A172 (cell line): Measurements from ENCODE around the gene SPDYE17. TPM values are rescaled to one million over a fixed set of nuclear protein-coding genes. Genes with fewer than 3 reads are reported as not detected.
"Not testable (repeated sequence)": the region's sequence is repeated elsewhere in the genome, so short reads cannot be mapped to it uniquely, and the experiment has no call there.

ENCODE experiments used
- DNase-seq: peaks from one replicate; pipeline ENCODE4 v3.0.0-alpha.2; 2015; ENCODE audit warnings: low spot score
- total RNA-seq: library from RNA; depleted of rRNA; stranded (reverse); fragments of >200 nt; shearing (Covaris generic); gene quantifications from 2 replicates; pipeline ENCODE4 v1.2.3, GENCODE V29; 2014

The SPDYE17 gene
- total RNA-seq, 1 experiment from 2014 or later: not detected

GRCh38 chr7:76998764-76999450, 33.3 kb downstream of the SPDYE17 start:
- DNase-seq: not testable (repeated sequence)

- DNase-seq: no peak
These were observed 33.9 kb downstream of the SPDYE17 start for GRCh38 chr7:76998285-76998589.

- no peak for DNase-seq
These were observed 34.5 kb downstream of the SPDYE17 start for GRCh38 chr7:76997381-76998284.

- not testable (repeated sequence) for DNase-seq
These were observed 35.2 kb downstream of the SPDYE17 start for GRCh38 chr7:76996932-76997331.

- DNase-seq: not testable (repeated sequence)
These were observed 37.9 kb downstream of the SPDYE17 start for GRCh38 chr7:76994286-76994685.

GRCh38 chr7:76993831-76994230, 38.3 kb downstream of the SPDYE17 start:
- not testable (repeated sequence) for DNase-seq

GRCh38 chr7:76992871-76993270, 39.3 kb downstream of the SPDYE17 start:
- not testable (repeated sequence) for DNase-seq

GRCh38 chr7:76992204-76992603, 40.0 kb downstream of the SPDYE17 start:
- DNase-seq: not testable (repeated sequence)

GRCh38 chr7:76990202-76990601, 42.0 kb downstream of the SPDYE17 start:
- DNase-seq: not testable (repeated sequence)

- not testable (repeated sequence) for DNase-seq
These were observed 46.0 kb downstream of the SPDYE17 start for GRCh38 chr7:76985924-76986717.

GRCh38 chr7:76984784-76985136, 47.4 kb downstream of the SPDYE17 start:
- DNase-seq: not testable (repeated sequence)

GRCh38 chr7:76983937-76984783, 48.0 kb downstream of the SPDYE17 start:
- not testable (repeated sequence) for DNase-seq

- not testable (repeated sequence) for DNase-seq
These were observed 48.8 kb downstream of the SPDYE17 start for GRCh38 chr7:76983333-76983732.

GRCh38 chr7:76982501-76982900, 49.7 kb downstream of the SPDYE17 start:
- DNase-seq: not testable (repeated sequence)

- DNase-seq: not testable (repeated sequence)
These were observed 50.8 kb downstream of the SPDYE17 start for GRCh38 chr7:76981187-76981970.

GRCh38 chr7:76980576-76980975, 51.6 kb downstream of the SPDYE17 start:
- DNase-seq: not testable (repeated sequence)

GRCh38 chr7:76977761-76978367, 54.3 kb downstream of the SPDYE17 start:
- not testable (repeated sequence) for DNase-seq

GRCh38 chr7:76974793-76975579, 57.2 kb downstream of the SPDYE17 start:
- not testable (repeated sequence) for DNase-seq

GRCh38 chr7:76974336-76974735, 57.8 kb downstream of the SPDYE17 start:
- DNase-seq: not testable (repeated sequence)
